ENCODE measurements around the gene SESN3. TPM values are rescaled to one million over a fixed set of nuclear protein-coding genes. Genes with fewer than 3 reads are reported as not detected.

SESN3 gene
- polyA plus RNA-seq, 1 of the 3 experiments (the other 2 are of a cell fraction), result 1.7 TPM

GRCh38 chr11:95243673-95244072 is 12.7 kb upstream of the SESN3 start:
- H3K4me1 ChIP-seq (ENCODE audit: control insufficient read depth in 1 of 2, insufficient read depth in 2 of 2, low read depth in 1 of 2, low read length in 1 of 2), result peaks cover 0 to 2% of the 10 kb centered on the region in 2 experiments; a peak in 2 of 4 replicates
- H3K4me3 ChIP-seq (ENCODE audit: low read depth in 2 of 2, low read length in 1 of 2), result no peak overlapping the region
- POLR2A ChIA-PET, result interaction anchor here (1.5 kb wide), 1 partner anchor 12 kb away, joined by 3 read pairs; no protein-coding TSS in a partner anchor
- WGBS (ENCODE audit: low lambda C conversion rate), result 7% methylated on average over 2 of the region's 2 CpGs
- H3K79me2 ChIP-seq (ENCODE audit: insufficient read depth), result no peaks in the 10 kb centered on the region
- CTCF ChIA-PET, result interaction anchor here (1.0 to 1.2 kb wide), 4 partner anchors 8 to 121 kb away, joined by 3 to 5 read pairs (median 3); no protein-coding TSS in a partner anchor
- H2AFZ ChIP-seq (ENCODE audit: low read depth), result no peak overlapping the region
- H3K4me2 ChIP-seq, result no peak overlapping the region
- H4K20me1 ChIP-seq (ENCODE audit: insufficient read depth), result no peaks in the 10 kb centered on the region
- no peak overlapping the region for H3K27ac ChIP-seq (ENCODE audit: low read depth in 2 of 2, low read length in 1 of 2)
- no peak for DNase-seq
- H3K27me3 ChIP-seq (ENCODE audit: insufficient read depth), result no peaks in the 10 kb centered on the region
- no peaks in the 10 kb centered on the region for H3K36me3 ChIP-seq (replicated peaks in 1 of 2; ENCODE audit: control insufficient read depth in 1 of 2, insufficient read depth in 2 of 2, low read length in 1 of 2)
- no peaks in the 10 kb centered on the region for H3K9me2 ChIP-seq
- no peak overlapping the region for H3K9ac ChIP-seq
- H3F3A ChIP-seq (replicated peaks; ENCODE audit: insufficient read depth), result no peaks in the 10 kb centered on the region
- TF ChIP-seq CHD2 (IDR thresholded peaks at IDR 0.05; ENCODE audit: low read length, partially characterized antibody) (no peak), EZH2phosphoT487 (IDR thresholded peaks at IDR 0.05; ENCODE audit: borderline replicate concordance, low read depth) (no peak), YY1 (IDR thresholded peaks at IDR 0.05; ENCODE audit: low read depth) (no peak), RCOR1 (IDR thresholded peaks at IDR 0.05; ENCODE audit: low read length) (no peak), MAX (IDR thresholded peaks at IDR 0.05; ENCODE audit: low read depth) (no peak), RAD21 (IDR thresholded peaks at IDR 0.05; ENCODE audit: low read length) (no peak), USF1 (IDR thresholded peaks at IDR 0.05; ENCODE audit: borderline replicate concordance, low read depth) (no peak), RFX5 (IDR thresholded peaks at IDR 0.05; ENCODE audit: low read length) (no peak), FOSL2 (IDR thresholded peaks at IDR 0.05; ENCODE audit: borderline replicate concordance, low read depth) (no peak), TAF1 (IDR thresholded peaks at IDR 0.05; ENCODE audit: borderline replicate concordance, low read depth, low read length) (no peak), SIN3A (IDR thresholded peaks at IDR 0.05; ENCODE audit: borderline replicate concordance, low read depth, low read length) (no peak), FOXM1 (IDR thresholded peaks at IDR 0.05; ENCODE audit: low read depth) (no peak), ZBTB33 (IDR thresholded peaks at IDR 0.05; ENCODE audit: borderline replicate concordance, low read depth) (no peak), FOXJ3 (CRISPR knock-in tag; IDR thresholded peaks at IDR 0.05) (no peak), GABPA (IDR thresholded peaks at IDR 0.05; ENCODE audit: low read depth) (no peak), POLR2AphosphoS5 (IDR thresholded peaks at IDR 0.05; ENCODE audit: low read depth, low read length) (no peak), CTCF (IDR thresholded peaks at IDR 0.05) (no peak), TCF12 (IDR thresholded peaks at IDR 0.05) (no peak)
- no peaks in the 10 kb centered on the region for H3K9me3 ChIP-seq

Measured in SK-N-SH (cell line).